Smooth muscle cell (in vitro differentiated cells): ENCODE measurements around the gene SLC25A18. TPM values are rescaled to one million over a fixed set of nuclear protein-coding genes. Genes with fewer than 3 reads are reported as not detected.
"Not testable (repeated sequence)": the region's sequence is repeated elsewhere in the genome, so short reads cannot be mapped to it uniquely, and the experiment has no call there.

Experiments used
- DNase-seq: peaks from one replicate; lab custom pipeline; 2025; ENCODE audit not compliant: unreplicated experiment; lab: John Stamatoyannopoulos, UW
- H2AFZ ChIP-seq: fragments of 200-600 bp; sonication (generic); 2 replicates; pipeline ENCODE4 v1.6.0; 2016; ENCODE audit warnings: antibody characterized with exemption, low read depth, mild to moderate bottlenecking
- H3F3A ChIP-seq: fragments of 200-600 bp; sonication (generic); 2 replicates; pipeline ENCODE4 v1.6.0; 2017; ENCODE audit warnings: antibody characterized with exemption, low read depth
- H3K27ac ChIP-seq: fragments of 200-600 bp; sonication (generic); 2 replicates; pipeline ENCODE4 v1.5.1; 2016; ENCODE audit warnings: low read depth, mild to moderate bottlenecking
- H3K27me3 ChIP-seq: fragments of 200-600 bp; sonication (generic); 2 replicates; pipeline ENCODE4 v1.6.1; 2016; ENCODE audit warnings: low read depth, mild to moderate bottlenecking
- H3K36me3 ChIP-seq: fragments of 200-600 bp; sonication (generic); 2 replicates; pipeline ENCODE4 v1.5.1; 2016; ENCODE audit warnings: low read depth
- H3K4me1 ChIP-seq: fragments of 200-600 bp; sonication (generic); 2 replicates; pipeline ENCODE4 v1.5.1; 2016; ENCODE audit warnings: low read depth
- H3K4me2 ChIP-seq: fragments of 200-600 bp; sonication (generic); 2 replicates; pipeline ENCODE4 v1.6.0; 2016; ENCODE audit warnings: mild to moderate bottlenecking
- H3K4me3 ChIP-seq: fragments of 200-600 bp; sonication (generic); 2 replicates; pipeline ENCODE4 v1.5.1; 2016; ENCODE audit warnings: mild to moderate bottlenecking
- H3K79me2 ChIP-seq: fragments of 200-600 bp; sonication (generic); 2 replicates; pipeline ENCODE4 v1.6.0; 2016; ENCODE audit warnings: low read depth, mild to moderate bottlenecking
- H3K9ac ChIP-seq: fragments of 200-600 bp; sonication (generic); 2 replicates; pipeline ENCODE4 v1.6.0; 2016; ENCODE audit warnings: low read depth
- H3K9me3 ChIP-seq: fragments of 200-600 bp; sonication (generic); replicated peaks from 2 replicates; pipeline ENCODE4 v1.5.1; 2016; ENCODE audit warnings: low read depth
- H4K20me1 ChIP-seq: fragments of 200-600 bp; sonication (generic); 2 replicates; pipeline ENCODE4 v1.6.0; 2016; ENCODE audit warnings: low read depth
- CTCF ChIP-seq: fragments of 200-600 bp; sonication (generic); IDR thresholded peaks from 2 replicates; pipeline ENCODE4 v1.5.1; 2017; ENCODE audit warnings: borderline replicate concordance, mild to moderate bottlenecking, antibody characterized with exemption; ENCODE audit not compliant: insufficient read depth, poor library complexity, severe bottlenecking
- WGBS: methylation state at CpG from one replicate; pipeline ENCODE4 v1.1.7; 2016; ENCODE audit warnings: low lambda C conversion rate; 5-methylcytosine and 5-hydroxymethylcytosine counted together
- polyA plus RNA-seq: library from polyadenylated mRNA; unstranded; fragments of >200 nt; fragmentation: Nextera tagmentation; extraction: Ambion mirVana; gene quantifications from 2 replicates; pipeline ENCODE4 v1.2.1, GENCODE V29; 2016
- total RNA-seq: library from RNA; depleted of rRNA; stranded (reverse); fragments of >200 nt; gene quantifications from 2 replicates; pipeline ENCODE4 v1.2.3, GENCODE V29; 2014

Gene SLC25A18
- total and polyA plus RNA-seq, 2 experiments from 2014 or later = 0.06 to 0.31 TPM

GRCh38 chr22:17634696-17635095, 71.4 kb downstream of the SLC25A18 start:
- Histone ChIP-seq H3F3A (no peaks in the 10 kb centered on the region), H4K20me1 (no peaks in the 10 kb centered on the region), H3K4me1 (peaks cover 7% of the 10 kb centered on the region), H3K9ac (no peak overlapping the region), H3K27ac (peak overlapping the region; percentile 89), H3K79me2 (peaks cover 4% of the 10 kb centered on the region), H2AFZ (no peak overlapping the region), H3K9me3 (no peaks in the 10 kb centered on the region), H3K4me2 (no peak overlapping the region), H3K4me3 (no peak overlapping the region), H3K36me3 (no peaks in the 10 kb centered on the region), H3K27me3 (no peaks in the 10 kb centered on the region)
- no peak for DNase-seq
- 94% methylated on average over 3 of the region's 3 CpGs for WGBS
- TF ChIP-seq CTCF = no peak

GRCh38 chr22:17636850-17637249, 73.6 kb downstream of the SLC25A18 start:
- not testable (repeated sequence) for H3K27me3 ChIP-seq, H3K4me2 ChIP-seq, H3K9ac ChIP-seq, H3K9me3 ChIP-seq, H4K20me1 ChIP-seq, H3K27ac ChIP-seq, DNase-seq, H3K36me3 ChIP-seq, H3K4me3 ChIP-seq, H2AFZ ChIP-seq, H3F3A ChIP-seq
- 98% methylated on average over 10 of the region's 10 CpGs for whole genome bisulfite sequencing
- Histone ChIP-seq H3K4me1 (peaks cover 12% of the 10 kb centered on the region), H3K79me2 (peaks cover 25% of the 10 kb centered on the region)

- Histone ChIP-seq H3K4me1 (peaks cover 12% of the 10 kb centered on the region), H3K9me3 (no peaks in the 10 kb centered on the region), H3K36me3 (no peaks in the 10 kb centered on the region), H3K79me2 (peaks cover 31% of the 10 kb centered on the region), H3K27ac (peak overlapping the region; percentile 100), H3F3A (no peaks in the 10 kb centered on the region), H4K20me1 (no peaks in the 10 kb centered on the region), H3K4me3 (peak overlapping the region; percentile 72), H3K27me3 (no peaks in the 10 kb centered on the region), H3K4me2 (peak overlapping the region; percentile 91), H3K9ac (peak overlapping the region; percentile 100), H2AFZ (peak overlapping the region; percentile 29)
- no peak for DNase-seq
- no peak for TF ChIP-seq CTCF
- 65% methylated on average over 10 of the region's 10 CpGs for WGBS
Observed at GRCh38 chr22:17637490-17638181, 74.3 kb downstream of the SLC25A18 start.

GRCh38 chr22:17638182-17638431, 74.8 kb downstream of the SLC25A18 start:
- Histone ChIP-seq H3K36me3 (no peaks in the 10 kb centered on the region), H3K79me2 (peaks cover 36% of the 10 kb centered on the region)
- under 1% methylated on average over 10 of the region's 10 CpGs for WGBS

More at GRCh38 chr22:17638182-17638431, 74.8 kb downstream of the SLC25A18 start:
- H3F3A ChIP-seq = no peaks in the 10 kb centered on the region
- no peaks in the 10 kb centered on the region for H3K27me3 ChIP-seq
- peak overlapping the region; percentile 72 for H3K4me3 ChIP-seq
- H4K20me1 ChIP-seq = no peaks in the 10 kb centered on the region
- peak overlapping the region; percentile 29 for H2AFZ ChIP-seq
- H3K27ac ChIP-seq = peak overlapping the region; percentile 100
- H3K9me3 ChIP-seq = no peaks in the 10 kb centered on the region
- peak overlapping the region; percentile 100 for H3K9ac ChIP-seq
- H3K4me1 ChIP-seq = peaks cover 12% of the 10 kb centered on the region
- no peak for TF ChIP-seq CTCF
- H3K4me2 ChIP-seq = peak overlapping the region; percentile 91
- DNase-seq = no peak
